Neural progenitor cell (in vitro differentiated cells): ENCODE measurements around the gene PRRC1.

Experiments used
- CTCF ChIP-seq: fragments of 200-600 bp; sonication (generic); IDR thresholded peaks from 2 replicates; pipeline ENCODE4 v1.5.1; 2017; ENCODE audit warnings: antibody characterized with exemption, mild to moderate bottlenecking
- EZH2phosphoT487 ChIP-seq: fragments of 200-600 bp; sonication (generic); IDR thresholded peaks from 2 replicates; pipeline ENCODE4 v1.6.1; 2017; ENCODE audit warnings: antibody characterized with exemption

GRCh38 chr5:127583866-127584265 lies 66.4 kb downstream of the PRRC1 start:
- TF ChIP-seq CTCF: no peak
- no peak for TF ChIP-seq EZH2phosphoT487
